HCT116 (cell line): ENCODE data around the gene RIPOR2. TPM values are rescaled to one million over a fixed set of nuclear protein-coding genes. Genes with fewer than 3 reads are reported as not detected.

Experiments
- ATAC-seq: fragments of 200-7000 bp; cut with Tn5 transposase; 2 replicates; pipeline ENCODE4 v1.9.1; 2020; ENCODE audit warnings: mild to moderate bottlenecking, moderate library complexity
- BruUV-seq: library from RNA; stranded (reverse); fragments of 400-500 nt; replicated peaks from 2 replicates; lab custom pipeline; 2021; lab: Mats Ljungman, UMichigan
- CTCF ChIA-PET: fragments of 300-600 bp; sonication (Branson Sonifier 250); formaldehyde crosslinking; loops from one replicate; lab custom pipeline; 2021; ENCODE audit warnings: antibody characterized with exemption; lab: Charles Lee
- POLR2A ChIA-PET: fragments of 300-600, 350-600 bp; sonication (Branson Sonifier 250); formaldehyde crosslinking; loops from one replicate; lab custom pipeline; 2021; ENCODE audit warnings: antibody characterized with exemption; lab: Charles Lee
- RAD21 ChIA-PET, 2 experiments: fragments of 300-600 bp; sonication (Branson Sonifier 250); formaldehyde crosslinking; loops; one replicate each; lab custom pipeline; 2023; ENCODE audit warnings: low total read pairs in 2 of 2; ENCODE audit not compliant: uncharacterized antibody in 2 of 2, unreplicated experiment in 2 of 2, low non-redundant PET in 1 of 2; lab: Charles Lee
- DNase-seq: peaks from one replicate; pipeline ENCODE4 v3.0.0-alpha.2; 2010; ENCODE audit warnings: low read depth, low spot score
- H2AFZ ChIP-seq: fragments of 200-600 bp; shearing (Covaris generic), sonication (generic); 2 replicates; pipeline ENCODE4 v1.6.1; 2017; ENCODE audit warnings: low read depth, mixed run types, mixed read lengths, antibody characterized with exemption, low read length; ENCODE audit not compliant: poor library complexity, severe bottlenecking
- H3K27ac ChIP-seq: 2 replicates; pipeline ENCODE4 v1.5.1; 2012; ENCODE audit warnings: low read depth, low read length
- H3K27me3 ChIP-seq: fragments of 200-600 bp; sonication (generic); 2 replicates; pipeline ENCODE4 v1.6.1; 2016; ENCODE audit warnings: mixed run types, low read length, mixed read lengths; ENCODE audit not compliant: insufficient read depth
- H3K36me3 ChIP-seq, 2 experiments: fragments of 200-500 bp in 1 of 2; fragments of 200-600 bp in 1 of 2; sonication (Bioruptor generic) in 1 of 2; sonication (generic) in 1 of 2; 2 replicates each; pipeline versions ENCODE4 v1.5.1 to v1.6.1; 2014 to 2016; ENCODE audit warnings: low read length in 2 of 2, inconsistent platforms in 1 of 2, mixed read lengths in 1 of 2, mixed run types in 1 of 2; ENCODE audit not compliant: insufficient read depth in 2 of 2, control insufficient read depth in 1 of 2
- H3K4me1 ChIP-seq, 2 experiments: fragments of 200-600 bp in 1 of 2; sonication (generic) in 1 of 2; 2 replicates each; pipeline versions ENCODE4 v1.5.1 to v1.6.1; 2012 to 2017; ENCODE audit warnings: low read length in 2 of 2, inconsistent platforms in 1 of 2, mild to moderate bottlenecking in 1 of 2, mixed read lengths in 1 of 2, mixed run types in 1 of 2, moderate library complexity in 1 of 2; ENCODE audit not compliant: insufficient read depth in 2 of 2, control insufficient read depth in 1 of 2
- H3K4me2 ChIP-seq: fragments of 200-600 bp; sonication (generic); 2 replicates; pipeline ENCODE4 v1.6.1; 2017; ENCODE audit warnings: mixed run types, low read length, mixed read lengths
- H3K4me3 ChIP-seq, 2 experiments: fragments of 200-600 bp in 1 of 2; sonication (generic) in 1 of 2; replicated peaks in 1 of 2; 2 replicates each; pipeline ENCODE4 v1.5.1; 2011 to 2016; ENCODE audit warnings: low read length in 2 of 2, control low read depth in 1 of 2, low read depth in 1 of 2, mild to moderate bottlenecking in 1 of 2, mixed read lengths in 1 of 2, mixed run types in 1 of 2
- H3K79me2 ChIP-seq: fragments of 200-600 bp; sonication (generic); 2 replicates; pipeline ENCODE4 v1.6.1; 2017; ENCODE audit warnings: mild to moderate bottlenecking, mixed run types, low read length, moderate library complexity, mixed read lengths; ENCODE audit not compliant: insufficient read depth
- H3K9ac ChIP-seq: fragments of 200-600 bp; sonication (generic); 2 replicates; pipeline ENCODE4 v1.6.1; 2016; ENCODE audit warnings: low read length, mixed read lengths
- H3K9me2 ChIP-seq: fragments of 200-600 bp; sonication (generic), shearing (Covaris generic); 2 replicates; pipeline ENCODE4 v1.6.1; 2017; ENCODE audit warnings: mixed run types, mild to moderate bottlenecking, moderate library complexity; ENCODE audit not compliant: insufficient read depth
- H3K9me3 ChIP-seq, 2 experiments: fragments of 200-500 bp in 1 of 2; fragments of 200-600 bp in 1 of 2; sonication (Bioruptor generic) in 1 of 2; sonication (generic) in 1 of 2; 2 replicates each; pipeline ENCODE4 v1.6.1; 2014 to 2017; ENCODE audit warnings: low read length in 2 of 2, mixed read lengths in 2 of 2, inconsistent platforms in 1 of 2, low read depth in 1 of 2, mild to moderate bottlenecking in 1 of 2, mixed run types in 1 of 2, moderate library complexity in 1 of 2; ENCODE audit not compliant: control insufficient read depth in 1 of 2, insufficient read depth in 1 of 2
- H4K20me1 ChIP-seq: fragments of 200-600 bp; sonication (generic), shearing (Covaris generic); 2 replicates; pipeline ENCODE4 v1.6.1; 2017; ENCODE audit warnings: mixed run types, mild to moderate bottlenecking, moderate library complexity; ENCODE audit not compliant: insufficient read depth
- CBX3 ChIP-seq: IDR thresholded peaks from 2 replicates; pipeline ENCODE4 v1.6.1; 2012; ENCODE audit warnings: low read depth
- CEBPB ChIP-seq: IDR thresholded peaks from 2 replicates; pipeline ENCODE4 v1.6.1; 2012; ENCODE audit warnings: low read depth
- EZH2 ChIP-seq: fragments of 200-600 bp; sonication (generic); IDR thresholded peaks from 2 replicates; pipeline ENCODE4 v1.6.1; 2017; ENCODE audit warnings: antibody characterized with exemption, mixed run types
- FOSL1 ChIP-seq: IDR thresholded peaks from 2 replicates; pipeline ENCODE4 v1.6.1; 2012; ENCODE audit warnings: low read depth
- POLR2AphosphoS5 ChIP-seq: IDR thresholded peaks from 2 replicates; pipeline ENCODE4 v1.6.1; 2011; ENCODE audit warnings: mild to moderate bottlenecking, low read depth, low read length, moderate library complexity
- intact Hi-C: fragments of 100-400 bp; cut with micrococcal nuclease; formaldehyde crosslinking; loops from 2 replicates; pipeline ENCODE4 v1.10.0; 2022
- total RNA-seq: library from RNA; stranded (reverse); gene quantifications from one replicate; pipeline ENCODE4 v1.2.1, GENCODE V29; 2021; ENCODE audit not compliant: unreplicated experiment
- TF ChIP-seq, protein P1 (sequence below): IDR thresholded peaks from 2 replicates; pipeline ENCODE4 v1.6.1; 2012
- TF ChIP-seq, protein P2 (sequence below), 3 experiments: fragments of 200-600 bp in 1 of 3; sonication (generic) in 1 of 3; IDR thresholded peaks in 2 of 3; conservative IDR thresholded peaks in 1 of 3; 2 replicates each; pipeline ENCODE4 v1.5.1; 2012 to 2017; ENCODE audit warnings: low read depth in 2 of 3, low read length in 2 of 3, antibody characterized with exemption in 1 of 3, borderline replicate concordance in 1 of 3, control low read depth in 1 of 3, mild to moderate bottlenecking in 1 of 3, mixed read lengths in 1 of 3, mixed run types in 1 of 3, moderate library complexity in 1 of 3; ENCODE audit not compliant: insufficient read depth in 1 of 3

Gene RIPOR2
- total RNA-seq, 1 experiment from 2014 or later = 0.44 TPM

DNA sequence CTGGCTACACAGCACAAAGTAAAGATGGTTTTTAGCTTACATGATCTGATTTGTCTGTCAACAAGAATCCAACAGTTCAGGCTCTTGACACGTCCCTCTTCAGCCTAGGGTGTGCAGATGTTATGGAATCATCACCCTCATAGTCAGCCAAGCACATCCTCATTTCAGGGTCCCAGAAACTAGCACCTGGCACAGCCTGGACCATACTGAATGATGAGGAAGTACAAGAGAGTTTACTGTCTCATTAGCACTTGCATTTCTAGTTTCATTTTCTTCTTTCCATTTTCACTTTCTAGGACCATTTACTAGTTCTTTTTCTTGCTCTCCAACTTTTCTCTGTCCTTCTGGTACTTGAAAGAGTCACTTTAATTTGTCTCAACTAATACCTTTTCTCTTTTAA is 6.5 kb downstream of the RIPOR2 start:
- DNase-seq (no peak), ATAC-seq (no peak)
- ChIA-PET CTCF (no interaction called here), POLR2A (no interaction called here), RAD21 (no interaction called here)
- no peak for TF ChIP-seq CEBPB
- TF ChIP-seq EZH2 = no peak
- TF ChIP-seq FOSL1 = no peak
- no peak for TF ChIP-seq CBX3
- TF ChIP-seq, protein P1, sequence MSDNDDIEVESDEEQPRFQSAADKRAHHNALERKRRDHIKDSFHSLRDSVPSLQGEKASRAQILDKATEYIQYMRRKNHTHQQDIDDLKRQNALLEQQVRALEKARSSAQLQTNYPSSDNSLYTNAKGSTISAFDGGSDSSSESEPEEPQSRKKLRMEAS = no peak
- TF ChIP-seq, protein P2, sequence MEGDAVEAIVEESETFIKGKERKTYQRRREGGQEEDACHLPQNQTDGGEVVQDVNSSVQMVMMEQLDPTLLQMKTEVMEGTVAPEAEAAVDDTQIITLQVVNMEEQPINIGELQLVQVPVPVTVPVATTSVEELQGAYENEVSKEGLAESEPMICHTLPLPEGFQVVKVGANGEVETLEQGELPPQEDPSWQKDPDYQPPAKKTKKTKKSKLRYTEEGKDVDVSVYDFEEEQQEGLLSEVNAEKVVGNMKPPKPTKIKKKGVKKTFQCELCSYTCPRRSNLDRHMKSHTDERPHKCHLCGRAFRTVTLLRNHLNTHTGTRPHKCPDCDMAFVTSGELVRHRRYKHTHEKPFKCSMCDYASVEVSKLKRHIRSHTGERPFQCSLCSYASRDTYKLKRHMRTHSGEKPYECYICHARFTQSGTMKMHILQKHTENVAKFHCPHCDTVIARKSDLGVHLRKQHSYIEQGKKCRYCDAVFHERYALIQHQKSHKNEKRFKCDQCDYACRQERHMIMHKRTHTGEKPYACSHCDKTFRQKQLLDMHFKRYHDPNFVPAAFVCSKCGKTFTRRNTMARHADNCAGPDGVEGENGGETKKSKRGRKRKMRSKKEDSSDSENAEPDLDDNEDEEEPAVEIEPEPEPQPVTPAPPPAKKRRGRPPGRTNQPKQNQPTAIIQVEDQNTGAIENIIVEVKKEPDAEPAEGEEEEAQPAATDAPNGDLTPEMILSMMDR (IDR thresholded peaks at IDR 0.05 in 2 of 3, conservative IDR thresholded peaks at IDR 0.05 in 1 of 3; ENCODE audit: borderline replicate concordance in 1 of 3, insufficient read depth in 1 of 3, low read depth in 2 of 3, low read length in 2 of 3) = no peak
- no peak for TF ChIP-seq POLR2AphosphoS5
- H4K20me1 ChIP-seq = no peaks in the 10 kb centered on the region
- H3K4me3 ChIP-seq = no peak overlapping the region
- H3K27me3 ChIP-seq = peaks cover 8% of the 10 kb centered on the region; the same call in 1 of the 2 replicates
- no peak overlapping the region for H3K4me2 ChIP-seq
- H3K9me2 ChIP-seq = no peaks in the 10 kb centered on the region
- no TSS peak for BruUV-seq
- no peaks in the 10 kb centered on the region for H3K36me3 ChIP-seq
- intact Hi-C loops = no loop called here
- no peak overlapping the region for H3K27ac ChIP-seq
- H3K9me3 ChIP-seq = no peaks in the 10 kb centered on the region
- H2AFZ ChIP-seq = no peak overlapping the region
- H3K79me2 ChIP-seq = no peaks in the 10 kb centered on the region
- no peaks in the 10 kb centered on the region; a peak in 1 of 4 replicates for H3K4me1 ChIP-seq
- no peak overlapping the region for H3K9ac ChIP-seq
